K562 (cell line): ENCODE measurements around the gene WHAMM. TPM values are rescaled to one million over a fixed set of nuclear protein-coding genes. Genes with fewer than 3 reads are reported as not detected.

Experiments used
- ARID1B ChIP-seq: fragments of 450-650 bp; IDR thresholded peaks from 2 replicates; pipeline ENCODE4 v1.6.1; 2016; ENCODE audit warnings: antibody characterized with exemption, mild to moderate bottlenecking, inconsistent platforms
- EHMT2 ChIP-seq: fragments of 450-650 bp; IDR thresholded peaks from 2 replicates; pipeline ENCODE4 v1.6.1; 2018; ENCODE audit warnings: antibody characterized with exemption
- L3MBTL2 ChIP-seq: fragments of 450-650 bp; IDR thresholded peaks from 2 replicates; pipeline ENCODE4 v1.6.1; 2016; ENCODE audit warnings: mild to moderate bottlenecking, moderate library complexity
- MAZ ChIP-seq, 2 experiments: fragments of 450-650 bp in 1 of 2; sonication (generic) in 1 of 2; formaldehyde crosslinking; IDR thresholded peaks in 1 of 2; conservative IDR thresholded peaks in 1 of 2; 2 replicates each; pipeline versions ENCODE4 v1.4.0 to v1.5.0; 2020; ENCODE audit warnings: mild to moderate bottlenecking in 1 of 2, missing genetic modification reagents in 1 of 2
- MTF1 ChIP-seq: fragments of 250-450 bp; sonication (Bioruptor Pico); IDR thresholded peaks from 2 replicates; pipeline ENCODE4 v1.9.0; 2021; ENCODE audit warnings: moderate library complexity, mild to moderate bottlenecking, inconsistent platforms, borderline replicate concordance
- SRF ChIP-seq, 2 experiments: fragments of 250-450, 450-650 bp in 1 of 2; sonication (Bioruptor Pico) in 1 of 2; sonication (generic) in 1 of 2; formaldehyde crosslinking; IDR thresholded peaks; 2 replicates each; pipeline versions ENCODE4 v1.5.0 to v1.5.1; 2020 to 2022; ENCODE audit warnings: mild to moderate bottlenecking in 1 of 2, missing genetic modification reagents in 1 of 2
- SRSF9 ChIP-seq: fragments of 200-400 bp; formaldehyde crosslinking; IDR thresholded peaks from 2 replicates; pipeline ENCODE4 v1.6.1; 2017; ENCODE audit warnings: low read depth, low read length, borderline replicate concordance
- TAL1 ChIP-seq: fragments of 450-650 bp; IDR thresholded peaks from 2 replicates; pipeline ENCODE4 v1.6.1; 2016; ENCODE audit warnings: mild to moderate bottlenecking
- TCF3 ChIP-seq: sonication (generic); formaldehyde crosslinking; IDR thresholded peaks from 2 replicates; pipeline ENCODE4 v1.4.0; 2020; ENCODE audit warnings: mild to moderate bottlenecking, missing genetic modification reagents
- ZKSCAN1 ChIP-seq: fragments of 150-350 bp; IDR thresholded peaks from 2 replicates; pipeline ENCODE4 v1.6.1; 2016; ENCODE audit warnings: low read depth, low read length
- ZNF239 ChIP-seq: fragments of 250-450 bp; sonication (Bioruptor Pico); IDR thresholded peaks from 2 replicates; pipeline ENCODE4 v1.4.0; 2020; ENCODE audit warnings: mild to moderate bottlenecking
- ZNF384 ChIP-seq: IDR thresholded peaks from 2 replicates; pipeline ENCODE4 v1.6.1; 2012; ENCODE audit warnings: low read depth, low read length, improper control_type of control experiment
- polyA plus RNA-seq, 8 experiments: library from polyadenylated mRNA; depleted of rRNA in 4 of 8; stranded (reverse) in 5 of 8; unstranded in 3 of 8; fragments of >200 nt; fragmentation: Nextera tagmentation in 2 of 8; fragmentation: Illumina TruSeq in 1 of 8; extraction: Ambion mirVana in 2 of 8; extraction: Trizol in 1 of 8; gene quantifications; 2 replicates each; pipeline versions ENCODE4 v1.2.1 to v1.2.3, GENCODE V29; 2011 to 2014; ENCODE audit warnings: inconsistent platforms in 1 of 8, missing spikeins in 1 of 8
- total RNA-seq, 7 experiments: library from RNA; depleted of rRNA in 6 of 7; stranded (reverse); fragments of >200 nt in 6 of 7; fragmentation: Illumina TruSeq in 2 of 7; extraction: Trizol in 2 of 7; gene quantifications; 2 replicates each; pipeline versions ENCODE4 v1.2.1 to v1.2.3, GENCODE V29; 2011 to 2021; ENCODE audit warnings: low replicate concordance in 1 of 7
- TF ChIP-seq, protein P1 (sequence below): fragments of 450-650 bp; IDR thresholded peaks from 2 replicates; pipeline ENCODE4 v1.6.1; 2016; ENCODE audit warnings: borderline replicate concordance
- TF ChIP-seq, protein P2 (sequence below): fragments of 200-800 bp; sonication (Bioruptor generic); IDR thresholded peaks from 2 replicates; pipeline ENCODE4 v1.6.1; 2017; ENCODE audit warnings: missing genetic modification characterization, missing compliant biosample characterization
- TF ChIP-seq, protein P3 (sequence below): fragments of 450-650 bp; conservative IDR thresholded peaks from 2 replicates; pipeline ENCODE4 v1.6.1; 2016; ENCODE audit warnings: missing genetic modification characterization, low read depth, mild to moderate bottlenecking, missing compliant biosample characterization, moderate library complexity
- TF ChIP-seq, protein P4 (sequence below): fragments of 250-450 bp; sonication (Bioruptor Pico); IDR thresholded peaks from 2 replicates; pipeline ENCODE4 v1.8.0; 2022; ENCODE audit warnings: moderate library complexity, mild to moderate bottlenecking, inconsistent platforms
- TF ChIP-seq, protein P5 (sequence below), 2 experiments: fragments of 150-350 bp in 1 of 2; IDR thresholded peaks; 2 replicates each; pipeline ENCODE4 v1.6.1; 2012 to 2016; ENCODE audit warnings: low read depth in 2 of 2, low read length in 2 of 2, mild to moderate bottlenecking in 1 of 2, moderate library complexity in 1 of 2
- TF ChIP-seq, protein P6 (sequence below): fragments of 450-650 bp; formaldehyde crosslinking; IDR thresholded peaks from 2 replicates; pipeline ENCODE4 v1.4.0; 2020; ENCODE audit warnings: mild to moderate bottlenecking

WHAMM gene
- total and polyA plus RNA-seq, 9 of the 15 experiments (the other 6 are each of a cell fraction or from before 2014, with no cell fraction given), result 2.0 to 4.8 (median 3.6) TPM

DNA sequence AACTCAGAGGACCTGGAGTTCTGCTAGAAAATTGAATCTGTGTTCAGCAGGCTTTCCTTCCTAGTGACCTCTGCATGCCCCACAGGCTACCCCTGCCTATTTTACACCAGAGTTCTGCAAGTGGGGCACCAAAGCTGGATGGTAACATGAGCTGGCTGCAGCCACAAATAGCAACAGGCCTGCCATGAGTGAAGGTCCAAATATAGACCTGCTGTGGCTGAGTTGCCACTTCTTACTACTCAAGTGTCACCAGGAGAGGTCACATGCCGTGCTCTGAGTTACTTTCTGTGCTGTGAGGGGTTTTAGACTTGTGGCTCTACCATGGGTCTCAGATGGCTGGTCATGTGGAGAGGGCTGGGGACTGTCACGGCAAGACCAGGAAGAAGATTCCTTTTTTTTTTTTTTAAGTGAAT, 3.4 kb upstream of the WHAMM start, which contains the start of gene FSD2 (continued):
- TF ChIP-seq, protein P1, sequence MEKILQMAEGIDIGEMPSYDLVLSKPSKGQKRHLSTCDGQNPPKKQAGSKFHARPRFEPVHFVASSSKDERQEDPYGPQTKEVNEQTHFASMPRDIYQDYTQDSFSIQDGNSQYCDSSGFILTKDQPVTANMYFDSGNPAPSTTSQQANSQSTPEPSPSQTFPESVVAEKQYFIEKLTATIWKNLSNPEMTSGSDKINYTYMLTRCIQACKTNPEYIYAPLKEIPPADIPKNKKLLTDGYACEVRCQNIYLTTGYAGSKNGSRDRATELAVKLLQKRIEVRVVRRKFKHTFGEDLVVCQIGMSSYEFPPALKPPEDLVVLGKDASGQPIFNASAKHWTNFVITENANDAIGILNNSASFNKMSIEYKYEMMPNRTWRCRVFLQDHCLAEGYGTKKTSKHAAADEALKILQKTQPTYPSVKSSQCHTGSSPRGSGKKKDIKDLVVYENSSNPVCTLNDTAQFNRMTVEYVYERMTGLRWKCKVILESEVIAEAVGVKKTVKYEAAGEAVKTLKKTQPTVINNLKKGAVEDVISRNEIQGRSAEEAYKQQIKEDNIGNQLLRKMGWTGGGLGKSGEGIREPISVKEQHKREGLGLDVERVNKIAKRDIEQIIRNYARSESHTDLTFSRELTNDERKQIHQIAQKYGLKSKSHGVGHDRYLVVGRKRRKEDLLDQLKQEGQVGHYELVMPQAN, result no peak
- no peak for TF ChIP-seq ZNF239 (CRISPR knock-in tag)
- TF ChIP-seq SRF (CRISPR knock-in tag; IDR thresholded peaks at IDR 0.05), result 0 out of 4 replicates have a peak, but pooled peaks of 1 of the 2 experiments have one; percentile 20
- TF ChIP-seq SRSF9, result no peak
- TF ChIP-seq, protein P2, sequence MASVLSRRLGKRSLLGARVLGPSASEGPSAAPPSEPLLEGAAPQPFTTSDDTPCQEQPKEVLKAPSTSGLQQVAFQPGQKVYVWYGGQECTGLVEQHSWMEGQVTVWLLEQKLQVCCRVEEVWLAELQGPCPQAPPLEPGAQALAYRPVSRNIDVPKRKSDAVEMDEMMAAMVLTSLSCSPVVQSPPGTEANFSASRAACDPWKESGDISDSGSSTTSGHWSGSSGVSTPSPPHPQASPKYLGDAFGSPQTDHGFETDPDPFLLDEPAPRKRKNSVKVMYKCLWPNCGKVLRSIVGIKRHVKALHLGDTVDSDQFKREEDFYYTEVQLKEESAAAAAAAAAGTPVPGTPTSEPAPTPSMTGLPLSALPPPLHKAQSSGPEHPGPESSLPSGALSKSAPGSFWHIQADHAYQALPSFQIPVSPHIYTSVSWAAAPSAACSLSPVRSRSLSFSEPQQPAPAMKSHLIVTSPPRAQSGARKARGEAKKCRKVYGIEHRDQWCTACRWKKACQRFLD (CRISPR knock-in tag), result 0 out of 2 replicates have a peak, but pooled peaks have one; percentile 38
- TF ChIP-seq, protein P3, sequence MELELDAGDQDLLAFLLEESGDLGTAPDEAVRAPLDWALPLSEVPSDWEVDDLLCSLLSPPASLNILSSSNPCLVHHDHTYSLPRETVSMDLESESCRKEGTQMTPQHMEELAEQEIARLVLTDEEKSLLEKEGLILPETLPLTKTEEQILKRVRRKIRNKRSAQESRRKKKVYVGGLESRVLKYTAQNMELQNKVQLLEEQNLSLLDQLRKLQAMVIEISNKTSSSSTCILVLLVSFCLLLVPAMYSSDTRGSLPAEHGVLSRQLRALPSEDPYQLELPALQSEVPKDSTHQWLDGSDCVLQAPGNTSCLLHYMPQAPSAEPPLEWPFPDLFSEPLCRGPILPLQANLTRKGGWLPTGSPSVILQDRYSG, result no peak
- TF ChIP-seq ZNF384, result no peak
- TF ChIP-seq L3MBTL2, result peak; percentile 43; the same call in 1 of the 2 replicates
- TF ChIP-seq TCF3 (CRISPR knock-in tag), result no peak
- TF ChIP-seq MAZ (CRISPR knock-in tag; conservative IDR thresholded peaks at IDR 0.05 in 1 of 2, IDR thresholded peaks at IDR 0.05 in 1 of 2), result no peak
- TF ChIP-seq, protein P4, sequence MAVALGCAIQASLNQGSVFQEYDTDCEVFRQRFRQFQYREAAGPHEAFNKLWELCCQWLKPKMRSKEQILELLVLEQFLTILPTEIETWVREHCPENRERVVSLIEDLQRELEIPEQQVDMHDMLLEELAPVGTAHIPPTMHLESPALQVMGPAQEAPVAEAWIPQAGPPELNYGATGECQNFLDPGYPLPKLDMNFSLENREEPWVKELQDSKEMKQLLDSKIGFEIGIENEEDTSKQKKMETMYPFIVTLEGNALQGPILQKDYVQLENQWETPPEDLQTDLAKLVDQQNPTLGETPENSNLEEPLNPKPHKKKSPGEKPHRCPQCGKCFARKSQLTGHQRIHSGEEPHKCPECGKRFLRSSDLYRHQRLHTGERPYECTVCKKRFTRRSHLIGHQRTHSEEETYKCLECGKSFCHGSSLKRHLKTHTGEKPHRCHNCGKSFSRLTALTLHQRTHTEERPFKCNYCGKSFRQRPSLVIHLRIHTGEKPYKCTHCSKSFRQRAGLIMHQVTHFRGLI (CRISPR knock-in tag), result no peak
- no peak for TF ChIP-seq TAL1
- no peak for TF ChIP-seq EHMT2
- TF ChIP-seq, protein P5, sequence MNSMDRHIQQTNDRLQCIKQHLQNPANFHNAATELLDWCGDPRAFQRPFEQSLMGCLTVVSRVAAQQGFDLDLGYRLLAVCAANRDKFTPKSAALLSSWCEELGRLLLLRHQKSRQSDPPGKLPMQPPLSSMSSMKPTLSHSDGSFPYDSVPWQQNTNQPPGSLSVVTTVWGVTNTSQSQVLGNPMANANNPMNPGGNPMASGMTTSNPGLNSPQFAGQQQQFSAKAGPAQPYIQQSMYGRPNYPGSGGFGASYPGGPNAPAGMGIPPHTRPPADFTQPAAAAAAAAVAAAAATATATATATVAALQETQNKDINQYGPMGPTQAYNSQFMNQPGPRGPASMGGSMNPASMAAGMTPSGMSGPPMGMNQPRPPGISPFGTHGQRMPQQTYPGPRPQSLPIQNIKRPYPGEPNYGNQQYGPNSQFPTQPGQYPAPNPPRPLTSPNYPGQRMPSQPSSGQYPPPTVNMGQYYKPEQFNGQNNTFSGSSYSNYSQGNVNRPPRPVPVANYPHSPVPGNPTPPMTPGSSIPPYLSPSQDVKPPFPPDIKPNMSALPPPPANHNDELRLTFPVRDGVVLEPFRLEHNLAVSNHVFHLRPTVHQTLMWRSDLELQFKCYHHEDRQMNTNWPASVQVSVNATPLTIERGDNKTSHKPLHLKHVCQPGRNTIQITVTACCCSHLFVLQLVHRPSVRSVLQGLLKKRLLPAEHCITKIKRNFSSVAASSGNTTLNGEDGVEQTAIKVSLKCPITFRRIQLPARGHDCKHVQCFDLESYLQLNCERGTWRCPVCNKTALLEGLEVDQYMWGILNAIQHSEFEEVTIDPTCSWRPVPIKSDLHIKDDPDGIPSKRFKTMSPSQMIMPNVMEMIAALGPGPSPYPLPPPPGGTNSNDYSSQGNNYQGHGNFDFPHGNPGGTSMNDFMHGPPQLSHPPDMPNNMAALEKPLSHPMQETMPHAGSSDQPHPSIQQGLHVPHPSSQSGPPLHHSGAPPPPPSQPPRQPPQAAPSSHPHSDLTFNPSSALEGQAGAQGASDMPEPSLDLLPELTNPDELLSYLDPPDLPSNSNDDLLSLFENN (IDR thresholded peaks at IDR 0.05; ENCODE audit: low read depth in 2 of 2, low read length in 2 of 2), result no peak
- no peak for TF ChIP-seq ARID1B
- TF ChIP-seq, protein P6, sequence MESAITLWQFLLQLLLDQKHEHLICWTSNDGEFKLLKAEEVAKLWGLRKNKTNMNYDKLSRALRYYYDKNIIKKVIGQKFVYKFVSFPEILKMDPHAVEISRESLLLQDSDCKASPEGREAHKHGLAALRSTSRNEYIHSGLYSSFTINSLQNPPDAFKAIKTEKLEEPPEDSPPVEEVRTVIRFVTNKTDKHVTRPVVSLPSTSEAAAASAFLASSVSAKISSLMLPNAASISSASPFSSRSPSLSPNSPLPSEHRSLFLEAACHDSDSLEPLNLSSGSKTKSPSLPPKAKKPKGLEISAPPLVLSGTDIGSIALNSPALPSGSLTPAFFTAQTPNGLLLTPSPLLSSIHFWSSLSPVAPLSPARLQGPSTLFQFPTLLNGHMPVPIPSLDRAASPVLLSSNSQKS (CRISPR knock-in tag), result no peak
- no peak for TF ChIP-seq MTF1 (CRISPR knock-in tag)
- no peak for TF ChIP-seq ZKSCAN1
